SK-N-SH (cell line): ENCODE data around the gene SHC3. TPM values are rescaled to one million over a fixed set of nuclear protein-coding genes. Genes with fewer than 3 reads are reported as not detected.

ENCODE experiments used
- CTCF ChIA-PET: fragments of 300-600, 350-600 bp; formaldehyde crosslinking; extraction: SDS; loops from one replicate; lab custom pipeline; 2021; lab: Yijun Ruan, JAX
- POLR2A ChIA-PET: fragments of 350-600 bp; sonication (Branson Sonifier 250); formaldehyde crosslinking; extraction: SDS; loops from one replicate; lab custom pipeline; 2020; ENCODE audit warnings: antibody characterized with exemption, inconsistent platforms; lab: Yijun Ruan, JAX
- DNase-seq: peaks from one replicate; pipeline ENCODE4 v3.0.0; 2012
- H2AFZ ChIP-seq: fragments of 200-600 bp; sonication (generic); 2 replicates; pipeline ENCODE4 v1.8.1; 2016; ENCODE audit warnings: antibody characterized with exemption, mild to moderate bottlenecking, low read depth
- H3F3A ChIP-seq: fragments of 200-600 bp; sonication (generic); replicated peaks from 2 replicates; pipeline ENCODE3; 2016; ENCODE audit warnings: antibody characterized with exemption, mild to moderate bottlenecking; ENCODE audit not compliant: insufficient read depth
- H3K27ac ChIP-seq, 2 experiments: fragments of 200-500 bp in 1 of 2; fragments of 200-600 bp in 1 of 2; sonication (Bioruptor generic) in 1 of 2; sonication (generic), shearing (Covaris generic) in 1 of 2; 2 replicates each; pipeline versions ENCODE4 v1.5.1 to v1.6.1; 2014 to 2016; ENCODE audit warnings: low read depth in 2 of 2, inconsistent platforms in 1 of 2, low read length in 1 of 2, mild to moderate bottlenecking in 1 of 2, mixed read lengths in 1 of 2
- H3K27me3 ChIP-seq: fragments of 200-600 bp; sonication (generic), shearing (Covaris generic); 2 replicates; pipeline ENCODE4 v1.6.1; 2016; ENCODE audit warnings: mixed run types; ENCODE audit not compliant: insufficient read depth
- H3K36me3 ChIP-seq, 2 experiments: fragments of 200-500 bp in 1 of 2; fragments of 200-600 bp in 1 of 2; sonication (Bioruptor generic) in 1 of 2; sonication (generic) in 1 of 2; replicated peaks in 1 of 2; 2 replicates each; pipeline versions ENCODE3 to v1.5.1; 2014 to 2016; ENCODE audit warnings: low read length in 1 of 2, mild to moderate bottlenecking in 1 of 2; ENCODE audit not compliant: insufficient read depth in 2 of 2, control insufficient read depth in 1 of 2
- H3K4me1 ChIP-seq, 2 experiments: fragments of 200-500 bp in 1 of 2; fragments of 200-600 bp in 1 of 2; sonication (Bioruptor generic) in 1 of 2; sonication (generic), shearing (Covaris generic) in 1 of 2; 2 replicates each; pipeline versions ENCODE4 v1.5.1 to v1.6.1; 2014 to 2016; ENCODE audit warnings: low read depth in 1 of 2, low read length in 1 of 2, mixed run types in 1 of 2; ENCODE audit not compliant: insufficient read depth in 2 of 2, control insufficient read depth in 1 of 2
- H3K4me2 ChIP-seq: fragments of 200-600 bp; sonication (generic), shearing (Covaris generic); 2 replicates; pipeline ENCODE4 v1.6.1; 2017; ENCODE audit warnings: mixed run types
- H3K4me3 ChIP-seq, 2 experiments: fragments of 200-500 bp in 1 of 2; fragments of 200-600 bp in 1 of 2; sonication (Bioruptor generic) in 1 of 2; sonication (generic), shearing (Covaris generic) in 1 of 2; 2 replicates each; pipeline versions ENCODE4 v1.5.1 to v1.8.1; 2014 to 2016; ENCODE audit warnings: low read depth in 2 of 2, inconsistent platforms in 1 of 2, low read length in 1 of 2, mild to moderate bottlenecking in 1 of 2, mixed read lengths in 1 of 2, moderate library complexity in 1 of 2
- H3K79me2 ChIP-seq: fragments of 200-600 bp; sonication (generic); 2 replicates; pipeline ENCODE4 v1.8.1; 2017; ENCODE audit warnings: mild to moderate bottlenecking; ENCODE audit not compliant: insufficient read depth
- H3K9ac ChIP-seq: fragments of 200-600 bp; sonication (generic); 2 replicates; pipeline ENCODE4 v1.6.1; 2017; ENCODE audit warnings: mixed run types
- H3K9me2 ChIP-seq: fragments of 200-600 bp; sonication (generic); 2 replicates; pipeline ENCODE4 v1.6.1; 2017; ENCODE audit warnings: mixed run types
- H3K9me3 ChIP-seq: fragments of 200-600 bp; sonication (generic); 2 replicates; pipeline ENCODE4 v1.6.1; 2017; ENCODE audit warnings: mixed run types, mild to moderate bottlenecking, moderate library complexity
- H4K20me1 ChIP-seq: fragments of 200-600 bp; sonication (generic); 2 replicates; pipeline ENCODE4 v1.6.1; 2017; ENCODE audit warnings: mild to moderate bottlenecking, mixed run types; ENCODE audit not compliant: insufficient read depth
- EZH2phosphoT487 ChIP-seq: fragments of 200-600 bp; sonication (generic); IDR thresholded peaks from 2 replicates; pipeline ENCODE4 v1.6.1; 2017; ENCODE audit warnings: low read depth, mixed run types, mild to moderate bottlenecking, antibody characterized with exemption, moderate library complexity, borderline replicate concordance
- FOXJ3 ChIP-seq: sonication (generic); formaldehyde crosslinking; IDR thresholded peaks from 2 replicates; pipeline ENCODE4 v1.5.1; 2020; ENCODE audit warnings: mild to moderate bottlenecking, missing genetic modification reagents
- GATA2 ChIP-seq: sonication (generic); formaldehyde crosslinking; IDR thresholded peaks from 2 replicates; pipeline ENCODE4 v1.5.0; 2020; ENCODE audit warnings: mild to moderate bottlenecking, missing genetic modification reagents
- MXI1 ChIP-seq: IDR thresholded peaks from 2 replicates; pipeline ENCODE4 v1.6.1; 2012; ENCODE audit warnings: mild to moderate bottlenecking, low read depth, low read length, improper control_type of control experiment
- NRF1 ChIP-seq: IDR thresholded peaks from 2 replicates; pipeline ENCODE4 v1.6.1; 2012; ENCODE audit warnings: low read depth, mild to moderate bottlenecking, low read length
- PBX3 ChIP-seq: IDR thresholded peaks from 2 replicates; pipeline ENCODE4; 2012
- POLR2AphosphoS5 ChIP-seq: IDR thresholded peaks from 2 replicates; pipeline ENCODE4 v1.6.1; 2012; ENCODE audit warnings: low read depth, low read length
- RFX5 ChIP-seq: IDR thresholded peaks from 2 replicates; pipeline ENCODE4 v1.6.1; 2012; ENCODE audit warnings: mild to moderate bottlenecking, improper control_type of control experiment, low read length
- SIN3A ChIP-seq: IDR thresholded peaks from 2 replicates; pipeline ENCODE4 v1.6.1; 2012; ENCODE audit warnings: low read depth, mild to moderate bottlenecking, low read length, moderate library complexity, borderline replicate concordance
- TAF1 ChIP-seq: IDR thresholded peaks from 2 replicates; pipeline ENCODE4 v1.6.1; 2012; ENCODE audit warnings: low read depth, mild to moderate bottlenecking, low read length, moderate library complexity, borderline replicate concordance
- YY1 ChIP-seq: IDR thresholded peaks from 2 replicates; pipeline ENCODE4 v1.4.0; 2012; ENCODE audit warnings: low read depth, mild to moderate bottlenecking
- ZBTB33 ChIP-seq: IDR thresholded peaks from 2 replicates; pipeline ENCODE4 v1.4.0; 2012; ENCODE audit warnings: low read depth, borderline replicate concordance
- WGBS: methylation state at CpG from one replicate; pipeline ENCODE4 v1.1.6; 2017; ENCODE audit warnings: low lambda C conversion rate; 5-methylcytosine and 5-hydroxymethylcytosine counted together
- polyA plus RNA-seq, 3 experiments: library from polyadenylated mRNA; depleted of rRNA; stranded (reverse); fragments of >200 nt; gene quantifications; 2 replicates each; pipeline ENCODE4 v1.2.3, GENCODE V29; 2012
- TF ChIP-seq, protein P1 (sequence below): fragments of 200-600 bp; sonication (generic); IDR thresholded peaks from 2 replicates; pipeline ENCODE4 v1.6.1; 2017; ENCODE audit warnings: antibody characterized with exemption, mild to moderate bottlenecking, moderate library complexity

Gene SHC3
- polyA plus RNA-seq, 1 of the 3 experiments (the other 2 are of a cell fraction), result 3.2 TPM

GRCh38 chr9:89036383-89036782, 142.2 kb downstream of the SHC3 start:
- Histone ChIP-seq H3K9me3 (peaks cover 1% of the 10 kb centered on the region; the same call in 1 of the 2 replicates), H3K9me2 (no peaks in the 10 kb centered on the region), H3K4me3 (no peak overlapping the region), H3K27ac (no peak overlapping the region), H3K4me2 (no peak overlapping the region), H3K36me3 (peaks cover 5 to 46% of the 10 kb centered on the region in 2 experiments), H4K20me1 (no peaks in the 10 kb centered on the region), H3K4me1 (peaks cover 0 to 3% of the 10 kb centered on the region in 2 experiments; a peak in 1 of 4 replicates), H3K27me3 (no peaks in the 10 kb centered on the region), H3K9ac (no peak overlapping the region), H3K79me2 (no peaks in the 10 kb centered on the region), H2AFZ (no peak overlapping the region), H3F3A (no peaks in the 10 kb centered on the region)
- POLR2A ChIA-PET, result no interaction called here
- DNase-seq, result peak; percentile 58
- CTCF ChIA-PET, result no interaction called here
- WGBS, result 44% methylated on average over 8 of the region's 8 CpGs
- no peak for TF ChIP-seq EZH2phosphoT487

GRCh38 chr9:89032661-89033060, 146.0 kb downstream of the SHC3 start:
- Histone ChIP-seq H4K20me1 (no peaks in the 10 kb centered on the region), H3K36me3 (peaks cover 5 to 54% of the 10 kb centered on the region in 2 experiments), H3K4me3 (no peak overlapping the region), H3K27ac (no peak overlapping the region), H3K27me3 (no peaks in the 10 kb centered on the region), H2AFZ (no peak overlapping the region), H3K79me2 (no peaks in the 10 kb centered on the region), H3K4me2 (no peak overlapping the region), H3K9me2 (no peaks in the 10 kb centered on the region), H3K9ac (no peak overlapping the region), H3F3A (peaks cover 2% of the 10 kb centered on the region), H3K9me3 (peaks cover 24% of the 10 kb centered on the region), H3K4me1 (peaks cover 0 to 3% of the 10 kb centered on the region in 2 experiments; a peak in 1 of 4 replicates)
- no peak for TF ChIP-seq POLR2AphosphoS5
- no peak for TF ChIP-seq YY1
- no peak for TF ChIP-seq MXI1
- TF ChIP-seq PBX3, result no peak
- no peak for TF ChIP-seq ZBTB33
- TF ChIP-seq RFX5, result no peak
- no peak for TF ChIP-seq FOXJ3 (CRISPR knock-in tag)
- no peak for TF ChIP-seq TAF1
- no peak for TF ChIP-seq GATA2
- TF ChIP-seq, protein P1, sequence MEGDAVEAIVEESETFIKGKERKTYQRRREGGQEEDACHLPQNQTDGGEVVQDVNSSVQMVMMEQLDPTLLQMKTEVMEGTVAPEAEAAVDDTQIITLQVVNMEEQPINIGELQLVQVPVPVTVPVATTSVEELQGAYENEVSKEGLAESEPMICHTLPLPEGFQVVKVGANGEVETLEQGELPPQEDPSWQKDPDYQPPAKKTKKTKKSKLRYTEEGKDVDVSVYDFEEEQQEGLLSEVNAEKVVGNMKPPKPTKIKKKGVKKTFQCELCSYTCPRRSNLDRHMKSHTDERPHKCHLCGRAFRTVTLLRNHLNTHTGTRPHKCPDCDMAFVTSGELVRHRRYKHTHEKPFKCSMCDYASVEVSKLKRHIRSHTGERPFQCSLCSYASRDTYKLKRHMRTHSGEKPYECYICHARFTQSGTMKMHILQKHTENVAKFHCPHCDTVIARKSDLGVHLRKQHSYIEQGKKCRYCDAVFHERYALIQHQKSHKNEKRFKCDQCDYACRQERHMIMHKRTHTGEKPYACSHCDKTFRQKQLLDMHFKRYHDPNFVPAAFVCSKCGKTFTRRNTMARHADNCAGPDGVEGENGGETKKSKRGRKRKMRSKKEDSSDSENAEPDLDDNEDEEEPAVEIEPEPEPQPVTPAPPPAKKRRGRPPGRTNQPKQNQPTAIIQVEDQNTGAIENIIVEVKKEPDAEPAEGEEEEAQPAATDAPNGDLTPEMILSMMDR, result no peak
- TF ChIP-seq SIN3A, result no peak
- no peak for TF ChIP-seq NRF1
- POLR2A ChIA-PET, result no interaction called here
- WGBS, result 80% methylated on average over 5 of the region's 5 CpGs
- CTCF ChIA-PET, result no interaction called here
- DNase-seq, result no peak
